HG03457 (cell line): ENCODE measurements around the gene NRCAM.

ENCODE experiments used
- ATAC-seq: cut with Tn5 transposase; IDR thresholded peaks from one replicate; pipeline ENCODE4 v1.9.1; 2021; ENCODE audit warnings: moderate number of reproducible peaks; ENCODE audit not compliant: unreplicated experiment

NRCAM gene

DNA sequence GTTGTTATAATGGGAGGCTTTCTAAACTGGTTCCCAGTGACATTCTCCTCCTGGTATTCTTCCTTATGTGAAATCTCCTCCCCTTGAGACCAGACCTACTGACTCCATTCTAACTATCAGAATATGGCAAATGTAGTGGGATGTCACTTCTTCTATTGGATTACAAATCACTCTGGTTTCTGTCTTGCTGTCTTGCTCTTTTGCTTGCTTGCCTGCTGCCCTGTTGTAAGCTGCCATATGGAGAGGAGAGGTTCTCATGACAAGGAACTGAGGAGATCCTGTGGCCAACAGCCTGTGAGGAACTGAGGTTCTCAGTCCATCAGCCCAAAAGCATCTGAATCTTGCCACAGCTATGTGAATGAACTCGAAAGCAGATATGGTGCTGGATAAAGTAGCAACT lies 4.7 kb upstream of the NRCAM start:
- no peak for ATAC-seq

DNA sequence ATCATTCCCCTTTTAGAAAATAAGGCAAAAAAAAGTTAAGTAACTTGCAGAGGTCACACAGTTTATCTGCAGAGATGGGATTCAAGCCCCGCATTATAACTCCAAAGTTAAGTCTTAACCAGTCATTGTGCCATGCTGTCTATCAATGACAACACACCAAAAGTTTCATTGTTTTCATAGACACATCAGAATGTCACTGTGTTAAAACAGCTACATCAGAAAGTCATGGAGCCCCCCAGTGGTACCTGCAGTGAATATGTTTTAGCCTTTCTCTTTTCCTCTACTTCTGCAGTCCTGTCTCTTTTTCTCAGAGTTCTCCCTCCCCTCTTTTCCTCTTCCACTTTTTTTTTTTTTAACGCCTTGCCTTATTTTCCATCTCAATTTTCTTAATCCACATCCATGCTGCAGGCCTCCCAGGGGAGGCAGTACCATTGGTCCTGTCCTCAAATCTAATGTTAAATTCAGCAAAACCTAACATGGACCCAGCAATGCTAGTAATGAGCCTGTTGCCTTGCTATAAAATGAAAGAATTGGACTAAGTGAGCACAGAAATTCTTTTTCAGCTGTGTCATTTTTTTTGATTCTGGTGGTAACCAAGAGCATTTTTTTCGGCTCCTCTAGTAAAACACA lies 3.8 kb upstream of the NRCAM start:
- ATAC-seq: no peak

DNA sequence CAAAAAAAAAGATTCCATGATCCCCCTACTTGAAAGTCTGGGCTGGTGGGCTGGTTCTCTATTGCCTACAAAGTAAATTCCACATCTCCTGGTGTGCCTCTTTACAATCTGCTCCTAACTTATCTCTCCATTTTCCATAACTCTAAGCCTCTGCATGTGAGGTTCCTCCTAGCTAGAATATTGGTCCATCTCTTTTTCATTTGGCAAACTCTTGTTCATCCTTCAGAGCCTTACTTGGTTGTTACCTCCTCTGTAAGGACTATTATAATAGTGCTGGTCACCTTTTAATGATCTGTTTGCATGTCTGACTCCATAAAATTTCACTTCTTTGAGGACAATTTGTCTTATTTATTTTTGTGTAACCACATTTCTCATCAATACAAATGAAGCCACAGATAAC lies 1.6 kb upstream of the NRCAM start:
- ATAC-seq: no peak

DNA sequence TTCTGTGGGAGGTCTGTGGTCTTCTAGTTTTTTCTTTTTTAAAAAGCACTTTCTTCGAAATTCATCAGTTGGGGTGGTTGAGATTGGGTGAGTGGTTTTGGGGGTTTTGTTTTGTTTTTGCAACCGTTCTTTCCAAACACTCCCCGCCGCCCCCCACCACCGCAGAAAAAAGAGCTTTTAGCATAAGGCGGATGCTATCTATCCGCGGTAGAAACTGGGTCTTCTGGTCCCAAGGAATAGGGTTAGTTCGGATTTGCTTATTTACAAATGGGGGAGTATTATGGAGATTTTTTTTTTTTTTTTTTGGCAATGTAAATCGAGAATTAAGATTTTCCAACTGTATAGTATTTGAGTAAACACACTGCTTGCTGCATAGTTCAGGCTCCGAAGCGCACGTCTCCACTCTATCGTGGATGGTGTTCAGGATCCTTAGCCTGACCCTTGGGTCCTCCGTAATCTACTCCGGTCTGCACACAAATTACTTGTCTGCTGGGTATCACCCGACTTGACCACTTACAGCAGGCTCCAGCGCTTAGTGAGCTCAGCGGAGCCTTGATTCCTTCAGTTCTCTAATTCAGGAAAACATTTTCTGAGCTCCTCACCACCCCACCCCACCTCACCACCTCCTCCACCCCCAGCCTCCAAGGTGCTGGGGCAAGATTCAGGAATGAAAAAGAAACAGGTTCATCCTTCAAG lies 757 bp upstream of the NRCAM start:
- ATAC-seq: no peak

DNA sequence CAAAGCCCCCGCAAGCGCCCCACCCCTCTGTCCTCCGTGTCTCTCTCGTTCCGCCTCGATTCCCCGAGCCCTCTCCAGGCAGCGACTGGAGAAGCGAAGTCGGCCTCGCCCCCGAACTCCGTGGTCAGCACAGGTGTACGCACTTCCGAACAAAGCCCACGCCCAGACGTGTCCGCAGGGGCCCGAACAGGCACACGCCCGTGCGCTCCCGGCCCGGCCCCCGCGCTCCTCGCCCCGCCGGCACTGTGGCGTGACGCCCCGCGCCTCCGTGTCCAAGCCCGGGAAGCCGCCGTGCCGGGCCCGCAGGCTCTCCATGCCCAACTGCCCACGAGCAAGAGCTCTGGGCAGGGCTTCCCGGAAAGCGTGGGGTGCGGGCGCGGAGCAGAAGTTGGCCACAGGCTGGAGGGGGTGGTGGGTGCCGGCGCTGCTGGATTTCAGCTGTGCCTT lies 662 bp downstream of the NRCAM start:
- no peak for ATAC-seq

GRCh38 chr7:108454674-108455550 lies 1.3 kb downstream of the NRCAM start:
- ATAC-seq: no peak

- no peak for ATAC-seq
These were observed 1.9 kb downstream of the NRCAM start for GRCh38 chr7:108454317-108454673.

GRCh38 chr7:108453320-108453719 lies 2.9 kb downstream of the NRCAM start:
- no peak for ATAC-seq

- no peak for ATAC-seq
These were observed 3.5 kb downstream of the NRCAM start for GRCh38 chr7:108452707-108453106.

- ATAC-seq: no peak
These were observed 4.9 kb downstream of the NRCAM start for GRCh38 chr7:108451296-108451848.

- ATAC-seq: no peak
These were observed 6.1 kb downstream of the NRCAM start for GRCh38 chr7:108450160-108450559.

DNA sequence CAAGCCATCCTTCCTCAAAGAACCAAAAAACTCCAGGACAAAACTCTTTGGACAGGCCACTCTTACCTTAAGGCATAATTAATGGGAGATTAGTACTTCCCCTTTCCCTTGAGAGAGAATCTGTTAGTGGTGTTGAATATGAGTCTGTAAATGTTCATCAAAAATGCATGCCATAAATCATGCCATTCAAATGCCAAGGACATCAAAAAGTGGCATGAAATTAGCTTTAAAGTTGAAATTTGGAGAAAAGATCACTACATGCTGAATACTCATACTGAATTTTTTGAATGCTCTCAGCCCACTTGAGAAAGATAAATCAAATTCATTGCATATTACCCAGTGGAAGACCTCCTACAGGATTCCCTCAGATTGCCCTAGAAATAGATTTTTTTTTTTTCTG lies 6.7 kb downstream of the NRCAM start:
- no peak for ATAC-seq

GRCh38 chr7:108448584-108449505 lies 7.4 kb downstream of the NRCAM start:
- no peak for ATAC-seq

DNA sequence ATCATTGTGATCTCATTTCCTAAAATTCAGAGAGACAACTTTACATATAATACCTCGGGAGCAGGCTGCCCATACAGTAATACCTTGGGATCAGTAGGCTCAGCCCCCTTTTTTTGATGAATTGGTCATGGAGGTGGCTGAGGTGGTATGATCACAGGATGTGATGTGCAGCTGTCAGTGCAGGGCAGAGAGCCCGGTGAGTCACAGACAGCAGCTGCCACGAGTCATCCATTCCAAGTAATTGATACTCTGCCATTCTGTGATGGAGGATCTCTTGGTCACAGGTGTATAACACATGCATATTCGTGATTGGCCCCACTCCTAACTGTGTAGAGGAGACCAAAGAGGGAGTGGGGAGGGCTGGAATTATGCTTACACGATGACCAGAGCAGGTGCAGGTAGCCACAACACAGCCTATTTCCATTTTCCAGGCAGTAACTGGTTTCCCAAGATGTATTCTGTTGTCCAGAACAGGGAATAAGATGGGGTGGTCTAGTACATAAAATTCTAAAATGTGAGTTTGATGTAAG lies 14.1 kb downstream of the NRCAM start:
- no peak for ATAC-seq

GRCh38 chr7:108441392-108441955 lies 14.8 kb downstream of the NRCAM start:
- no peak for ATAC-seq

- no peak for ATAC-seq
These were observed 15.6 kb downstream of the NRCAM start for GRCh38 chr7:108440613-108441012.

GRCh38 chr7:108436906-108437305 lies 19.3 kb downstream of the NRCAM start:
- ATAC-seq: no peak

DNA sequence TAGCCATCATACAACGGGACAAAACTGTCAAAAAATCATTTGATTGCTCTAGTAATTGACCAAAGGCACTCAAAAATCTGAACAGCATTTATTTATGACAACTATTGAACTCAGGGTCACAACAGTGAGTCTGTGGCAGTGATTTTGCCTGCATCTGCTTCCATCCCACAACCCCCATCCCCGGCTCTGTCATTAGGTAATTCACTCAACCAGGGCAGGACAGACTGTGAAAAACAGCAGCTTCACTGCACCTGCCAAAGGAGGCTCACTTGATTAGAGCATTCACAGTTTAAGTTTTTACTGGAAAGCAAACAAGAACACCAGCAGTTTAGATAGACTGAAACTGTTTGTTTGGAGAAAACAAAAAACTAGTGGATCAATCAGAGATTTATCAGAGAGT lies 22.2 kb downstream of the NRCAM start:
- ATAC-seq: no peak

DNA sequence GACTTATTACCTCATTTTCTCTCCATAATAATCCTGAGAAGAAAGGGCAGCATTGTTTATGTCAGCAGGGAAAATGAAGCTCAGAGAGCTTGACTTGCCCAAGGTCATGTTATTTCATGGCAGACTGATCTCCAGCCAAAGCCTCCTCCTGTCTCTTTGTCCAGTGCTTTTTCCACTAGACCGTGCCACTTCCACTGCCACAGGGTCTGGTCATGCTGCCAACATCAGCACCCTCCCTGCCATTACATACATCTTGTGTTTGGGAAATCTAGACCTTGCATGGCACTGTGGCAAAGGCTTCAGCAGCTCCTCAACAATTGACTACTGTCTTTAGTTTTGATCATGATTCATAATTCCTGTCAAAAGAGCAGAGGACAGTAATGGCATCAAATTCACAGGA lies 25.1 kb downstream of the NRCAM start:
- ATAC-seq: no peak

DNA sequence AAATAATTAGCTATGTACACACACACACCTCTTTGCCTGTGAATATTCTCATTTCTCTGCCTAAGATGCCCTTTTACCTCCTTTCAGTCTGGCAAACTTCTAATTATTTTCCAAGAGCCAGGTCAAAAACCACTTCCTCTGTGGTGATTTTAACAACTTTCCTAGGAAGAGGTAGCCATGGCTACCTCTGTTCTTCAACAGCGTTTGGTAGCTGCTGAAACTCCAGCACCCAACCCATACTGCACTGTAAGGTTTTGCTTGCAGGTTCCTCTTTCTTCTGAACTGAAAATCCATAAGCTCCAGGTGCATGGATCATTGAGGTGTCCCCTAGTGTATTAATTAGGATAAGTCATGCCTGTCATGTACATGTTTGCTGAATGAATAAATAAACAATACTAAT lies 25.6 kb downstream of the NRCAM start:
- ATAC-seq: no peak
